Peyer's patch (tissue), 4 donors: ENCODE data around the gene ZNF628.

Experiments
- CTCF ChIP-seq, 6 experiments: fragments of 450-650 bp in 4 of 6; fragments of 200-600 bp in 2 of 6; sonication (generic) in 1 of 6; IDR thresholded peaks; one replicate each; pipeline ENCODE4 v1.5.1; 2017 to 2019; ENCODE audit warnings: antibody characterized with exemption in 6 of 6, mild to moderate bottlenecking in 3 of 6, moderate library complexity in 1 of 6
- POLR2A ChIP-seq, 2 donors: fragments of 450-650 bp; IDR thresholded peaks; one replicate each; pipeline ENCODE4 v1.5.1; 2017; ENCODE audit warnings: antibody characterized with exemption in 2 of 2, mild to moderate bottlenecking in 2 of 2, moderate library complexity in 2 of 2

DNA sequence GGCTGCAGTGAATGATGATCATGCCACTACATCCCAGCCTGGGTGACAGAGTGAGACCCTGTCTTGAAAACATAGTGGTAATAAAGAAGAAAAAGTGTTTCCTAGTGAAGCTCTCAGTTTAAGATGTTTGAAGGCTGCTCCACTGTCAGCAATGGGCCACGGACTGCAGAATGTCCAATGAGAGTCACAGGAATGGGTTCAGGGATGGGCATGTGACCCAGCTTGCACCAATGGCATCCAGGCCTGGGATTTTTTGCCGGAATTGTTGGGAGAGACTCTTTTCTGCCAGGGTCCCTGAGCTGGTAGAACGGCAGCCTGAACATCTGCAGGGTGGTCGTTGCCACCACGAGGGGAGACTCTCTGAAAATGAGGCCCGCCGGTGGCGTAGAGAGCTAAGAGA, 39.6 kb upstream of the ZNF628 start:
- TF ChIP-seq CTCF (IDR thresholded peaks at IDR 0.05) (no peak), POLR2A (IDR thresholded peaks at IDR 0.05) (no peak)
